Raji (cell line): ENCODE results near the gene SELENOM.
A peak's percentile ranks its signal among the peaks of the same experiment; 100 is the strongest.

Source experiments
- POLR2A ChIP-seq: IDR thresholded peaks from 2 replicates; pipeline ENCODE4 v1.6.1; 2011; ENCODE audit warnings: low read depth, low read length, control low read depth; ENCODE audit not compliant: insufficient read depth

The SELENOM gene

DNA sequence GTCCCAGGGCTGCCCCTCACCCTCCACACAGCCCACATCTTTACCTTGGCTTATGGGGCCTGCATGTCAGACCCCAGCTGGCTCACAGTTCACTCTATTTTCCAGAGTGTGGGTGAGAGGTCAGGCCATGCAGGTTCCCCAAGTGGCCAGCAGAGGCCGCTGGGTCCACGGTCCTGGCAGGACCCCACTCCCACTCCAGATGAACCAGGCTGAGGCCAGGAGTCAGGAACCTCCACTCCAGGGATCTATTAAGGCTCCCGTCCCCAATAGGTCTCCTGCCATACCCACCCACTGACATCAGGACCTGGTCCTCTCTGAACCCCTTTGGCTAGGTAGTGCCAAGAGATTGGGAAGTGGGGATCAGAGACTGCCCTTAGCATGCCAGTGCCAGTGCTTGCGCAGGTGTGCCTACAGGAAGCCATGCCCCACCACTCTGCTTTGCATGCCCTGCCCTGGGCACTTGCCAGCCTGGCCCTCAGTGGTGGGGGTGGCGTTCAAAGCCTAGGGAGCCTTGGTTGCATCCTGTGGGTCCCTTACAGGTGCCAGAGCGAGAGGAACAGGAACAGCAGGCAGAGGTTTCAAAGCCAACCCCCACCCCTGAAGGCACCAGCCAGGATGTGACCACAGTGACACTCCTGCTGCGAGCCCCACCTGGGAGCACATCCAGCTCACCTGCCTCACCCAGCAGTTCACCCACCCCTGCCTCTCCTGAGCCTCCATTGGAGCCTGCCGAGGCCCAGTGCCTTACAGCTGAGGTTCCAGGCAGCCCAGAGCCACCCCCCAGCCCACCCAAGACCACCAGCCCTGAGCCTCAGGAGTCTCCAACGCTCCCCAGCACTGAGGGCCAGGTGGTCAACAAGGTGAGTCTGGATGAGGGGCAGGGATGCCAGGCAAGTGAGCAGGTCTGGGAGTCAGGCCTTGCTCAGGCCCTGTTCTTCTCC is 17.9 kb downstream of the SELENOM start:
- no peak for TF ChIP-seq POLR2A

DNA sequence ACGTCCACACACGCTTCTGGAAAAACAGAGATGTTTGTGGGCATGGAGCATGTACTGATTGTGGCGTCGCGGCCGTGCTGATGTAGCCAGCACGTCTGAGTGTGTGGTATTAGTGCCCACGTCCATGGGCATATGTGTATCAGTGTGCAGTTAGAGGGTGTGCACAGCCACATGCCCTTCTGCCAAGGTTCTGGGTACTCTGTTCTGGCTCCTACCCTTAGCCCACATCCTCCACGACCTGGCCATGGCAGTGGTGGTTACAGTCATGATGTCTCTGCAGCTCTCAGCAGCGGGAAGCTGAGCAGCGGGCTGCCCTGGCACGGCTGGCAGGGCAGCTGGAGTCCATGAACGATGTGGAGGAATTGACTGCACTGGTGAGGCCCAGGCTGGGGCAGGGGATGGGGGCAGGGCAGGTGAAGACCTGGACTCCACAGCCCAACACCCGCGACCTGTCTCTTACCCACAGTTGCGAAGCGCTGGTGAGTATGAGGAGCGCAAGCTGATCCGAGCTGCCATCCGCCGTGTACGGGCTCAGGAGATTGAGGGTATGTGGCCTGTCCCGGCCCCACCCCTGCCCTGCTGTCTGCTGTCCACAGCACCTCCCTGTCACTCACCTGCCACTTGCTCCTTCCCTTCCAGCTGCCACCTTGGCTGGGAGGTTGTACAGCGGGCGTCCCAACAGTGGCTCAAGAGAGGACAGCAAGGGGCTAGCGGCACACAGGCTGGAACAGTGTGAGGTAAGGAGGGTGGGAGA is 19.0 kb downstream of the SELENOM start:
- no peak for TF ChIP-seq POLR2A

DNA sequence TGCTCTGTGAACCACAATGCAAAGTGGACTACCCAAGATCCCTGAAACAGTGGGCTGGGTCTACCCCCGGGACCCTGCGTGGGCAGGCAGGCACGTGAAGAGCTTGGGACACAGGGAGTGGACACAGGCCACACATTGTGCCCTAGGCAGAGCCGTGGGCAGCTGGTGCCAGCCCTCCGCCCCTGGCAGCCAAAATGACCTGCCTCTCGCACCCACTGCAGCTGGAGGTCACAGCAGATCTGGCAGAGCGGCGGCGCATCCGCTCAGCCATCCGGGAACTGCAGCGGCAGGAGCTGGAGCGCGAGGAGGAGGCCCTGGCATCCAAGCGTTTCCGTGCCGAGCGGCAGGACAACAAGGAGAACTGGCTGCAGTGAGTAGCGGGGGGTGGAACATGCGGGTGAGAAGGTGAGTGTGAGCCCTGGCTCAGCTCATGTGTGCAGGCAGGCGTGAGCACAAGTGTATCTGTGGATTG is 19.6 kb downstream of the SELENOM start:
- TF ChIP-seq POLR2A, result no peak

DNA sequence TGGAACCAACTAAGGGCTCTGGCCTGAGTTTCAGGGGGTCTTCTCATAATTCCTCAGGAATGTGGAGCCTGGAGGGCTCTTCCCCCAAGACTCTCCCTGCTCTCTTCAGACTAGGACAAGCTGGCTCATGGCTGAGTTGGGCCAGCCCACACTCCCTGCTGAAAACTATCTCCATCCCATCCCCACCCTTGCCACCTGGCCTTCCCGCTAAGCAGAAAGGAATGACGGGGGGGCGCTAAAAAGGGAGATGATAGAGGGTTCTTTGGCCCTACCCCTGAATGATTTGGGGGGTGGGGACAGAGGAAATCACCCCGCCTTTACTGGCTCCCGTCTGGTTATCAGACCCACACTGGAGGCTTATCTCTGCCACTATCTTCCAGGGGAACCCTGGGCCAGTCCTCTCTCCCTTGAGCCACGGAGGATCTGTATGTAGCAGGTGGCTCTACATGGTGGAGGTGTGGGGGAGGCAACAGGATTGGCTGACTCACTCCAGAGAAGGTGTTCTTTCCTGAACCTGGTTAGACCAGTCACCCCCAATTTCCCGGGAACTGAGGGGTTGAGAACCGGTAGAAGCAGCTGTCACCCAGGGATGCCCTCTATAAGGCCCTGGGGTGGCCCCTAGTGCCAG is 20.6 kb downstream of the SELENOM start:
- TF ChIP-seq POLR2A, result no peak

DNA sequence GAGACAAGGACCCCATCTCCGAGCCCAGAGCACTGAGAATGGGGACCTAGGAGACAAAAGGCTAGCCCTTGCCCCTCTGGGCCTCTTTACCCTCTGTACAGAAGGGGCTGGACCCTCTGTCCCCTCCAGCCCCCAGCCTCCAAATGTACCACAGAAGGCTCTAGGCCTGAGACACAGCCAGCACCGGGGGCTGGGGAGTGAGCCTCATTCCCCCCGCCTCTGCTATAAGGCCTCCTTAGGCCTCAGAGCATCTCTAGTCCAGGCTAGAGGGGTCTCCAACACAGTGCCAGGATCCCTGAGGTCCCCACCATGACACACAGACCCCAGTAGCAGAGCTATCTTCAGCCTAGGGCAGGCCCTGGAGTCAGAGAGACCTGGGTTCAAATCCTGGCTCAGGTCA is 21.4 kb downstream of the SELENOM start:
- no peak for TF ChIP-seq POLR2A

DNA sequence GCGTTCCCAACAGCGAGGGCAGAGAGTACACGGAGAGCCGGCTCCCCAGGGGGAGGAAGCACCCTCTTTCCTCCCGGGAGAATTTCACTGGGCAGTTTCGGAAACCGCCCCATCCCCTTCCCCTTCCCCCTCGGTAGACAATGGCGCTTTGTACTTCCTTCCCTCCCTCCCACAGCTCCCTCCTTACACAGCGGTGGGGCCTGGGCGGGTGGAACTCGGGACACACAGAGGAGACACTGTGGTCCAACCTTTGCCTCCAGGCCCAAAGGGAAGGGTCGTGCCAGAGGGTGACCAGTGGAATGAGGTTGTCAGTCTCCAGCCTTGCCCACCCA is 21.9 kb downstream of the SELENOM start:
- no peak for TF ChIP-seq POLR2A

DNA sequence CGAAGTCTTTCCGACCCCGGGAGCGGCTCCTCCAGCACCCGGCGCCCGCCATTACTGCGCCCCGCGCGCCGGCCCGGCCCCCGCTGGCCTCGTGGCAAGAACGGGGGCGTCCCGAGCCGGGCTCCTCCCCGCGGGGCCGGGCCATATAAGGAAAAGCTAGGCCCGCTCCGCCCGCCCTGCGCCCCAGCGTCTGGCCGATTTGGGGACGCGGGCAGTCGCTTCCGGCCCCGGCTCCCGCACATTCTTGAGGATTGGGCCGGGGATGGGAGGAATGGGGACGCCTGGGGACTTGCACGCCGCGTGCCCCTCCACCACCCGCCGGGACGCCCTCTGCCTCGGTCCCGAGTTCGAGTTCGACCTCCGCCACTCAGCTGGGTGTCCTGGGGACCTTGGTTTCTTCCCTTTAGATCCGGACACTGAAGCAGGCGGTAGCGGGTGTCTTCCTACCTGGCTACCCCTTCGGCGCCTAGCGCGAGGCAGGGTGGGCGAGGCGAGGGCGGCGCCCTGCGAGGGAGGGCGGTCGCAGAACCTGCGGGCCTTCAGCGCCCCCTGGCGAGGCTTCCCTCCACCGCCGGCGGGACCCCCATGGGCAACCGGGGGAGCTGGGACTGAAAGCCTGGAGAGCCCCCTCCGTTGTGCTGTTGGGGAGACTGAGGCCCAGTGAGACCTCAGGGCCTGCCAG is 22.4 kb downstream of the SELENOM start:
- TF ChIP-seq POLR2A, result peak; percentile 81

DNA sequence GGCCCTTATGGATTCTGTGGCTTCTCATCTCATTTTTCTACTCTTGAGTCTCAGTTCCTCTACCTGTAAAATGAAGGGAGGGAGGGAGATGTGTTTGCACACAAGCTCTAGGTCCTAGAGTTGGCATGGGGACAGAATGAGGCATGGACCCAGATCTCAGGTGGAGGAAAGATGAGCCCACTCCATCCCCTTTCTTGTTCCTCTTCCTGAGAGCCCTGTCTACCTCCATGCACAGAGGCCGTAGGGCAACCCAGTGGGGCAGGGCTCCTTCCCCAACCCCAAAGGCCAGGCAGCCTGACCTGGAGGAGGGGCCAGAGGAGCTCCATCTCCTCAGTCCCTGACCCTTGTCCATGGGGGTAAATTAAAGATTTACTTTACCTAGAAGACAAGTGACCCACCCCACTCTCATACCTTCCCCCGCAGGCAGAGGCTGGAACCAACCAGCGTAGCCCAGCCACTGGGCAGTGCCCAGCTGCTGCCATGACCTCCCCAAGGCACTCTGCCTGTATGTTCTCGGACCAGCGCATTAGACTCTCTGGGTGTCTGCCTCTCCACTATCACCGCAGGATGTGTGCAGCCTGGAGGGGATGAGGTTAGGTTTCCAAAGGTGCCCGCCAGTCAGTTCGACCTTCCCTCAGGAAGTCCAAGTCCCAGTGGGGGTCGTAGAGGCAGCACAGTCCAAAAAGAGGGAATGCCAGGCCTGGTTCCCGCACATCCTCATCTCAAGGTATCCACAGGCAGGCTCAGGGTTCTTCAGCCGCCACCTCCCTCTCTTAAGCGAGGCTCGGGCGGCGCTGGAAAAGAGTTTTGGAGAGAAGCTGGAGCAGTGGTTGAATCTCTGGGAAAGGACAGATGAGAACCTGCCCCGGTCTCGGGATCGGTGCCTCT is 23.2 kb downstream of the SELENOM start:
- no peak; the same call in 1 of the 2 replicates for TF ChIP-seq POLR2A

DNA sequence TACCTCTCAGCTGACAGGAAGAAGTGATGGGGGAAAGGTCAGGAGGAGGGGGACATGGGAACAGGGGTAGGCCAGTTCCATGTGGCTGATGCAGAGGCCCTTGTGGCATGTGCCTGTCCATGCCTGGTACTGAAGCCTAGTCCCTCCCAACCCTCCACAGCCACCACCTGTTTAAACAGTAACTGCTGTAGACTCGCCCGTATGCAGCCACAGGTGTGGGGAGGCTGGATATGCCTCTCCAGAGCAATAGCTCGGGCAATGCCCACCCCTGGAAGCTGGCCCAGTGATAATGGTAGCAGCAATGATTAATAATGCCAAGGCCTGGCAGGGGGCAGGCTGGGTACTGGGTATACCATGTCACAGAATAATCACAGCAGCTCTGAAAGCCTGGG is 24.0 kb downstream of the SELENOM start:
- TF ChIP-seq POLR2A, result no peak

DNA sequence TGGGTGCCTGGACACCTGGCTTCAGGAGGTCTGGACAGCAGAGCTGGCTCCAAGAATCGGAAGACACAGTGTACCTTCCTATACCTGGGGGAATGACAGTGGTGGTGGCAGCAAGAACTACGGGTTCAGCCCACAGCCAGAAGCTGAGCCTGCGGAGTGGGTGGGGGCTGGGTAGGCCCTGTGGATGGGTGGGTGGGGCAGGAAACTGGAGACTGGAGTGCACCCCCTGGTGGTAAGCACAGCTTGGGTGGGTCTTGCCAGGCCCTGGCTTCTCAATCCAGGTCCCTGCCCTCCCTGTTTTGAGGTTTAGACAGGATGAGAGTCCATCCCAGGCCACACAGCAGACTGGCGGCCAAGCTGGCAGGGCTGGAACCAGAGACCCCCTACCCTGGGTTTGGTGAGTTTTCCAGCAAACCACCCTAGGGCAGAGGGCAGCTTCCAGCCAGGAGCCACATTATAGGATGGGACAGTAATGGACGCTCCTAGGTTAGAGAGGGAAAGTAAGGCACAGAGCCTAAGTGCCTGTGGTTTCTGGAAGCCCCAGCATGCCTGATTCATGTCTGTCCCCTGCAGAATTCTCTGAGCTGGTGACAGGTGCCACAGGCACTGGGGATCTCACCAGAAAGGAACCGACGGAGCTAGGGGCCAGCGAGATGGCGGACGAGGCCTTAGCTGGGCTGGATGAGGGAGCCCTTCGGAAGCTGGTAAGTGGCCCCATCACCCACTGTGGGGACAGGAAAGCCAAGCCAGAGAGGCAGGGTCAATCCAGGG is 24.6 kb downstream of the SELENOM start:
- TF ChIP-seq POLR2A, result peak; percentile 32

DNA sequence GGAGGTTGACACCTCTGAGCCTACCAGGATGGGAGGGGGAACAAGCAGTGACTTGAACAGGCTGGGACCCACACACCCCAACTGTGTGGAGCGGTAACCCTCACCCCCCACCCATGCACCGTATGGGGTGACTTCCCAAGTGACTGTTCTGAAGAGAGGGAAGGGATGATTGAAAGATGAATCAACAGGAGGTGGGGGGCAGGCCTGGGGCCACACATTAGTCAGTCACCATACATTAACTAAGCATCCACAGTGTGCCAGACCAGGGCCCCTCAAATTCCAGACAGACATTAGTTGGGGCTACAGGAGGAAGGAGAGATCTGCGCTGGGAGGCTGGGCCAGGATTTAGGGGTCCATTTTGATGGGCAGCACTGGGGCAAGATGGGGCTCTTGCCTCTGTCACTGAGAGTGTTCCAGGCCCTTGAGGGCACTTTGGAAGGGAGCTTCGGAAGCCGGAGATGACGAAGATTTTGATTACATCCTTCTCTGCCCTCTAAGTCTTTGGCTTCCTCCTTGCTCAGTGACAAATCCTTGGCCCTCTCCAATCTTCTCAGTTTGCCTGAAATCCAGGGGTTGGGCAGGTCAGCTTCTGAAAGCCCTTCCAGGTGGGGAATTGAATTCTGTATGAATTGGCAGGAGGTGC is 25.3 kb downstream of the SELENOM start:
- no peak for TF ChIP-seq POLR2A

DNA sequence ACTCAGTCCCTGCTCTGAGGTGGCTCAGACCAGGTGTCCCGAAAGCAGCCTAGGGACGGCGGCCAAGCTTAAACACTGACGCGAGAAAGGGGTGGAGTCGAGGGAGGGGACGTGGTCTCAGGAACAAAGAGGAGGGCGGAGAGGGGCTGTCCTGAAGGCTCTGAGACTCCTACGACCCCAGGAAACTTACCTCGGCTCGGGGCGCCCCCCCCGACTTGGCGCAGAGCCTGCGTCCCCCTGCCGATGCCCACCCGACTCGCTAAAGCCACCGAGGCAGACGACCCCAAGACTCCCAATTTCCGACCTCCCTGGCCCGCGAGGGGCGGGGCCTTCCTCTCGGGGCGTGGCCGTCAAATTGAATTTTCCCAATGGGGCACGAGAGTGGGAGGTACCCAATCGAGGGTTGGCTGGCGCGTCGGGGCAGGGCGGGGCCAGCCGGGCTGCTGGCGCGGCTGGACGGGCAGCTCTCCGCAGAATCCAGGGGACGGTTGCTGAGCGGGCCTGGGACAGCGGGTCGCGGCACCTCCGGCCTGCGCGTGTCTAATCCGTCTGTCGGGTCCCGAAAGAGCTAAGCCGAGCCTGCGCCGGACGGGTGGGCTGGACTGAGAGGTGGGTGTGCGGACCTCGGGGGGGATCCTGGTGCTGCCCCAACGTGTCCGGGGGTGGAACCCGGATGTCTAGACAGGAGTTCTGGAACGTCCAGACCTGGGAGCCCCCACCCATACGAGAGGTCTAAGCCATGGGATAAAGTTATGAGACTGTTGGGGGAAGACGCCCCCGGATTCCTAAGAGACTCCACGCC is 26.3 kb downstream of the SELENOM start, which contains the start of gene SMTN:
SMTN (plus strand) TSS at position 471 of the 802 bp plus-strand sequence. CDS start 1,941 bp downstream, outside the sequence.
- TF ChIP-seq POLR2A, result peak; percentile 88
